Measurements from ENCODE around the gene NR5A2. TPM values are rescaled to one million over a fixed set of nuclear protein-coding genes. Genes with fewer than 3 reads are reported as not detected.

NR5A2 gene
- total RNA-seq, 1 donor from 2014 or later = 0.07 TPM

DNA sequence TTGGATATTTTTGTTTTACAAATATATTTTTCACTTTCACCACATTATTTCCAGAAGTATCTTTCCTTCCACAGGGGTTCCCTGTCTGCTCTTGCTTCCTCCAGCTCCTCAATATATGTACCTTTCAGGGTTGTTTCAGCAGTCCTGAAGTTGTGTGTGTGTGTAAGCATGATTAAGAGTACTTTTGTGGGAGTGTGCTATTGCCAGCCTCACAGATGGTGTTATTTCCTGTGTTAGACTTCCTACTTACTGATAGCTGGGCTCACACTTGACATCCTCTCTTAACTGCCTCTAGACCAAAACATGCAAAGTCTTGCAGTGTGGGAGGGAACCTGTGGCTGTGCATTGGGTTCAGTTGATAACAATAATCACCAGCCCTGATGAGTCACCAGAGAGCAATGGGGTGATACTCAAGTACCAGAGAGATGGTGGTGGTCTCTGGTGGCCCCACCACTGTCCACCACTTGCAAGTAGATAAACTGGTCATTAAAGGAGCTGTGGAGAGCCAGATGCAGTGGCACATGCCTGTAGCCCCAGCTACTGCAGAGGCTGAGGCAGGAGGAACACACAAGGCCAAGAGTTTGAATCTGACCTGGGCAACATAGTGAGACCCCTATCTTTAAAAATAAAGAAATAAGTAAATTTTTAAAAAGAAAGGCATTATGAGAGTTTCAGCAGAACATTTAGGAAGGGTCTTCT is 126.7 kb downstream of the NR5A2 start:
- no peaks in the 10 kb centered on the region for H3K9me3 Mint-ChIP-seq
- H3K4me1 Mint-ChIP-seq = peaks cover 55% of the 10 kb centered on the region
- peak overlapping the region; percentile 61 for H3K4me3 Mint-ChIP-seq
- no peak for TF ChIP-seq CTCF (IDR thresholded peaks at IDR 0.05)
- DNase-seq (peak; percentile 23), ATAC-seq (ENCODE audit: low read depth) (peak; percentile 87)
- no peaks in the 10 kb centered on the region for H3K27me3 Mint-ChIP-seq
- no peaks in the 10 kb centered on the region for H3K36me3 Mint-ChIP-seq (ENCODE audit: low read depth)
- peak overlapping the region; percentile 92 for H3K27ac Mint-ChIP-seq
- intact Hi-C loops (cut with micrococcal nuclease) = loop anchor here (1.0 to 5.0 kb wide), 5 partner anchors 15 to 868 kb away; partner anchors contain the start of genes KIF21B and ZNF281
- ChIA-PET CTCF (interaction anchor here (1.0 to 2.3 kb wide), 2 partner anchors 15 to 154 kb away, joined by 3 to 9 read pairs; no protein-coding TSS in a partner anchor), POLR2A (interaction anchor here (0.7 to 4.7 kb wide), 5 partner anchors 9 to 866 kb away, joined by 3 to 63 read pairs (median 5); no protein-coding TSS in a partner anchor)

DNA sequence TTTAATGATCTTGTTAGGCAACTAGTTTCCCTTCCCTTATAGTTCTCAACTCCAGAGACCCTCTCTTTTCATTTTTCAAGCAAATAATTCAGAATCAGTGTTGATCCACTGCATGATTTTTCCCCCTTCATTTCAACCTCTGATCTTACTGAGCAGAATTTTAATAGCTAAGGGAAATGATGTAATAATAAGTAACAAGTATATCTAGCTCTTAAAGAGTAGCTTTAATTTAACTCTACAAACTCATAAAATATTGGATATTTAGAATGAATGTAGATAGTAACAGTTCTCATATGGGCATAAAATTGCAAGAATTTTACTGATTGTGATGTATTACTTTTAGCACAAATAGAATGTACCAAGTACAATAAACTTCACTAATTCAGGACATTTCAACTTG is 130.2 kb downstream of the NR5A2 start:
- Mint-ChIP-seq H3K4me1 (peaks cover 20% of the 10 kb centered on the region), H3K9me3 (no peaks in the 10 kb centered on the region), H3K36me3 (ENCODE audit: low read depth) (no peaks in the 10 kb centered on the region), H3K27ac (no peak overlapping the region), H3K27me3 (no peaks in the 10 kb centered on the region), H3K4me3 (no peak overlapping the region)
- ChIA-PET POLR2A (no interaction called here), CTCF (no interaction called here)
- no peak for TF ChIP-seq CTCF (IDR thresholded peaks at IDR 0.05)
- DNase-seq (no peak), ATAC-seq (ENCODE audit: low read depth) (no peak)
- intact Hi-C loops (cut with micrococcal nuclease) = no loop called here

DNA sequence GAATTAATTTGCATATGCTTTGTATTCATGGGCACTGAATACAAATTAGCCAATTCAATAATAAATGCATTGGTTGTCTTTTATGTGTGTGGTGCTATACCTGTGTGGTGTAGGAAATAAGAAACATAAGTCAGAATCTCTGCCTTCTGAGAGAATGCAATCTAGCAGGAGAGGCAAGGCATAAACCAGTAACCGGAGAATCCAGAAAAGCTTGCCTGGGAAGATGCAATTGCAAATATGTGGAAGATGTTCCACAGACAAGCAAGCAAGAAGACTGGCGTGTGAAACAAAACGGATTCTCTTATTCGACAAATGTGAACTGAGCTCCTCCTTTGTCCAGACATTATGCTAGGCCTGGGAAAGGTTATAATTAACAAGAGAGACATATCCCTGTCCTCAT is 134.3 kb downstream of the NR5A2 start:
- TF ChIP-seq CTCF (IDR thresholded peaks at IDR 0.05) = no peak
- no peaks in the 10 kb centered on the region for H3K9me3 Mint-ChIP-seq
- no peak overlapping the region for H3K4me3 Mint-ChIP-seq
- ATAC-seq (ENCODE audit: low read depth) (no peak), DNase-seq (no peak)
- H3K4me1 Mint-ChIP-seq = peaks cover 8% of the 10 kb centered on the region
- no peak overlapping the region for H3K27ac Mint-ChIP-seq
- intact Hi-C loops (cut with micrococcal nuclease) = no loop called here
- ChIA-PET POLR2A (no interaction called here), CTCF (no interaction called here)
- no peaks in the 10 kb centered on the region for H3K36me3 Mint-ChIP-seq (ENCODE audit: low read depth)
- no peaks in the 10 kb centered on the region for H3K27me3 Mint-ChIP-seq

- POLR2A ChIA-PET = no interaction called here
Observed at GRCh38 chr1:200162258-200162657, 134.7 kb downstream of the NR5A2 start.

More at GRCh38 chr1:200162258-200162657, 134.7 kb downstream of the NR5A2 start:
- Mint-ChIP-seq H3K27ac (no peak overlapping the region), H3K27me3 (no peaks in the 10 kb centered on the region), H3K9me3 (no peaks in the 10 kb centered on the region), H3K4me1 (peaks cover 8% of the 10 kb centered on the region), H3K36me3 (ENCODE audit: low read depth) (no peaks in the 10 kb centered on the region), H3K4me3 (no peak overlapping the region)
- ATAC-seq (ENCODE audit: low read depth) (no peak), DNase-seq (no peak)
- no peak for TF ChIP-seq CTCF (IDR thresholded peaks at IDR 0.05)
- intact Hi-C loops (cut with micrococcal nuclease) = no loop called here
- CTCF ChIA-PET = no interaction called here

Measured in activated B cell treated with CpG ODN at 0.5 μM for 24 hours (primary cell).